Mucosa of descending colon (tissue), 3 donors: ENCODE data around the gene CITED1. TPM values are rescaled to one million over a fixed set of nuclear protein-coding genes. Genes with fewer than 3 reads are reported as not detected.
A peak's percentile ranks its signal among the peaks of the same experiment; 100 is the strongest.

ENCODE experiments used
- ATAC-seq: fragments of 200-7000 bp; cut with Tn5 transposase; one replicate; pipeline ENCODE4 v1.9.1; 2020; ENCODE audit warnings: mild to moderate bottlenecking, moderate library complexity
- DNase-seq, 3 donors: peaks; one replicate each; pipeline ENCODE4 v3.0.0-alpha.2; 2020
- H3K36me3 ChIP-seq: fragments of 200-600 bp; one replicate; pipeline ENCODE4 v1.8.0; 2021; ENCODE audit warnings: low read depth, mild to moderate bottlenecking
- H3K4me1 ChIP-seq: fragments of 200-600 bp; one replicate; pipeline ENCODE4 v1.8.0; 2021; ENCODE audit warnings: low read depth, mild to moderate bottlenecking
- H3K4me3 ChIP-seq: fragments of 200-600 bp; one replicate; pipeline ENCODE4 v1.8.0; 2021; ENCODE audit warnings: mild to moderate bottlenecking
- H3K9me3 ChIP-seq: fragments of 200-600 bp; one replicate; pipeline ENCODE4 v1.8.0; 2021; ENCODE audit warnings: mild to moderate bottlenecking
- intact Hi-C, 2 donors: fragments of 100-400 bp; cut with DNase I in 1 of 2; cut with micrococcal nuclease in 1 of 2; formaldehyde crosslinking; loops; one replicate each; pipeline versions ENCODE4 v1.11.0 to v1.11.1; 2022; cut with DNase I, micrococcal nuclease
- total RNA-seq, 3 donors: library from RNA; stranded (reverse); fragmentation: NEBNext Ultra II Directional in 2 of 3; extraction: Animal tissue kit (Norgen Biotek cat#: 25700) in 2 of 3; gene quantifications; one replicate each; pipeline versions ENCODE4 v1.2.1 to v1.2.4, GENCODE V29; 2021 to 2023
- TF ChIP-seq, protein P1 (sequence below): fragments of 200-600 bp; IDR thresholded peaks from one replicate; pipeline ENCODE4 v1.8.0; 2022; ENCODE audit warnings: antibody characterized with exemption, mild to moderate bottlenecking
- donor health status: DM: no; HTN: no; CAD: no; lungs with moderate emphysema.
- donor health status: DM: no; HTN: no; CAD: no.
- donor health status: DM: no; HTN: yes; CAD: no.

CITED1 gene
- total RNA-seq, 3 donors from 2014 or later: 0.67 to 0.70 TPM; not detected in 1

DNA sequence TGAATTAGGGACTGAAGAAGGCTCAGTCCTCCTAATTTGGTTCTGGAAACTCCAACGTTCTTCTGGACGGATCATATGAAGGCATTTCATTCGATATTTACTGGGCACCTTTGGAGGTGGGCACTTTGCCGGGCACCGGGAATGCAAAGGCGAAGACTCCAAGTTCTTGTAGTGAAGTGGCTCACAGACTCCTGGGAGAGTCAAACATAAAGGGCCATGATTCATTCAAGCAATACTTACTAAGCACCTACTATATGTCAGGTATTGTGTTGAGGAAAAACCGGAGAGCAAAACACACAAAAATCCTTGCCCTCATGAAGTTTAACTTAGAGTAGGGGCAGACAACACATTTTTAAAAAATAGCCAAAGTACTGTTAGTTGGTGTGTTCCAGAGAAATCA lies 49.9 kb downstream of the CITED1 start:
- no peak for ATAC-seq

DNA sequence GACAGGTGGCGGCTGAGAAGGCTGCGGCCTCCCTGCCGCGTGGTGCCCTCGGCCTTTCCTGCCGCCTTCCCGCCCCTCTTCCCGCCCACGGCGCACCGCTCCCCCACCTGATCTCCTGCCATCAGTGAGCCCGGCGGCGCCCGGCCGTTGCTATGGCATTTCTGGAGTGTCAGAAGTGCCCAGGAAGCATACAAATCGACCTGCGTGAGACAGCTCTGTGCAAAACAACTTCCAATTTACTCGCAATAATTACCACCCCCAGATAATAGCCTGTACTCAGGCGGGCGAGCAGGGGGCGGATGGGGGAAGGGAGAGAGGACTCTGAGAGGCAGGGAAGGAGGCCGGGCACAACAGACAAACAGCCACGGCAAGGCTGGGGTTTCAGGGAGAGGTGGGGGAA lies 50.3 kb downstream of the CITED1 start:
- H3K9me3 ChIP-seq: no peaks in the 10 kb centered on the region
- intact Hi-C loops: no loop called here
- no peak overlapping the region for H3K4me3 ChIP-seq
- TF ChIP-seq, protein P1, sequence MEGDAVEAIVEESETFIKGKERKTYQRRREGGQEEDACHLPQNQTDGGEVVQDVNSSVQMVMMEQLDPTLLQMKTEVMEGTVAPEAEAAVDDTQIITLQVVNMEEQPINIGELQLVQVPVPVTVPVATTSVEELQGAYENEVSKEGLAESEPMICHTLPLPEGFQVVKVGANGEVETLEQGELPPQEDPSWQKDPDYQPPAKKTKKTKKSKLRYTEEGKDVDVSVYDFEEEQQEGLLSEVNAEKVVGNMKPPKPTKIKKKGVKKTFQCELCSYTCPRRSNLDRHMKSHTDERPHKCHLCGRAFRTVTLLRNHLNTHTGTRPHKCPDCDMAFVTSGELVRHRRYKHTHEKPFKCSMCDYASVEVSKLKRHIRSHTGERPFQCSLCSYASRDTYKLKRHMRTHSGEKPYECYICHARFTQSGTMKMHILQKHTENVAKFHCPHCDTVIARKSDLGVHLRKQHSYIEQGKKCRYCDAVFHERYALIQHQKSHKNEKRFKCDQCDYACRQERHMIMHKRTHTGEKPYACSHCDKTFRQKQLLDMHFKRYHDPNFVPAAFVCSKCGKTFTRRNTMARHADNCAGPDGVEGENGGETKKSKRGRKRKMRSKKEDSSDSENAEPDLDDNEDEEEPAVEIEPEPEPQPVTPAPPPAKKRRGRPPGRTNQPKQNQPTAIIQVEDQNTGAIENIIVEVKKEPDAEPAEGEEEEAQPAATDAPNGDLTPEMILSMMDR: no peak
- peak; percentile 14 to 58 (median 54) for DNase-seq
- ATAC-seq: peak; percentile 65
- no peaks in the 10 kb centered on the region for H3K36me3 ChIP-seq
- no peaks in the 10 kb centered on the region for H3K4me1 ChIP-seq

More for the DNA sequence above, 49.9 kb downstream of the CITED1 start:
- TF ChIP-seq, protein P1: no peak
- intact Hi-C loops: no loop called here
- no peaks in the 10 kb centered on the region for H3K36me3 ChIP-seq
- no peak for DNase-seq
- no peaks in the 10 kb centered on the region for H3K4me1 ChIP-seq
- H3K9me3 ChIP-seq: no peaks in the 10 kb centered on the region
- H3K4me3 ChIP-seq: no peak overlapping the region

DNA sequence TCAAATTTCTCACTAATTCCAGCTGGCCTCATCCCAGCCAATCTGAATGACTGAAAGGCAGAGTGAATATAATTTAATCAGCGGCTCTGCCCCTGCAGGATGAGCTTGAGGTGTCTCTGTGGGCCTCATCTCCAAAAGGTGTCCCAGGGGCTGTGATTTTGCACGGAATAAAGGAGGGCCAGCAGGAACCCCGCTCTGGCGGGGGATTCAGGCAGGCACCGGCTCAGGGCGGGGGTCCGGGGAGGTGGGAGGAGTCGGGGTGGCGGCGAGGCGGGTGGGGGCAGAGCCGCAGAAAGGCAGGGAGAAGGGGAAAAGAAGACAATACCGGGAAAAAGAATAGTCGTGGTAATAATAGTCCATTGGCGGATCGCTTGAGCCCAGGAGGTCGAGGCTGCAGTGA lies 50.9 kb downstream of the CITED1 start:
- H3K9me3 ChIP-seq: no peaks in the 10 kb centered on the region
- DNase-seq (no peak), ATAC-seq (no peak)
- TF ChIP-seq, protein P1: no peak
- H3K36me3 ChIP-seq: no peaks in the 10 kb centered on the region
- intact Hi-C loops: no loop called here
- no peaks in the 10 kb centered on the region for H3K4me1 ChIP-seq
- no peak overlapping the region for H3K4me3 ChIP-seq

DNA sequence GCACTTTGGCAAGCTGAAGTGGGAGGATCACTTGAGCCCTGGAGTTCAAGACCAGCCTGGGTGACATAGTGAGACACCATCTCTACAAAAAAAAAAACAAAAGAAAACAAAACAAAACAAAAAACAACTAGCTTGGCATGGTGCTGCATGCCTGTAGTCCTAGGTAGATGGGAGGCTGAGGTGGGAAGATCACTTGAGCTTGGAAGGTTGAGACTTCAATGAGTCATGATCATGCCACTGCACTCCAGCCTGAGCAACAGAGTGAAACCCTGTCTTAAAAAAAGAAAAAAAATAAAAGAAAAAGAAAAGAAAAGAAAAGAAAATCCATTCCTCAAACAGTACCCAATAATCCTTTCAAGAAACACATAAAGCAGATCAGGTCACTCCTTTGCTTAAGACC lies 52.0 kb downstream of the CITED1 start:
- ATAC-seq (no peak), DNase-seq (no peak)
- no peaks in the 10 kb centered on the region for H3K4me1 ChIP-seq
- no peaks in the 10 kb centered on the region for H3K36me3 ChIP-seq
- H3K4me3 ChIP-seq: no peak overlapping the region
- TF ChIP-seq, protein P1: no peak
- intact Hi-C loops: no loop called here
- no peaks in the 10 kb centered on the region for H3K9me3 ChIP-seq

Other genes with a start within 250 kb of the CITED1 start
- gene RTL5, start 174.0 kb downstream of the CITED1 start, total RNA-seq: 10 to 100 TPM in 1 of 3 donors, 1 to 10 TPM in 1, under 1 TPM in 1; 0.75 to 13.5 (median 2.7) TPM
- gene PIN4, start 124.2 kb downstream of the CITED1 start, total RNA-seq: 10 to 100 TPM; 10.8 to 11.7 (median 11.3) TPM
- gene ERCC6L, start 66.9 kb downstream of the CITED1 start, total RNA-seq: 1 to 10 TPM in 1 of 3 donors, under 1 TPM in 2; 0.22 to 2.6 (median 0.64) TPM
- 100 to 1,000 TPM; 607 to 919 (median 687) TPM for gene RPS4X, start 28.7 kb downstream of the CITED1 start, total RNA-seq